GM12891 (cell line): Measurements from ENCODE around the gene C3orf62.

Experiments
- PAX5 ChIP-seq: IDR thresholded peaks from 2 replicates; pipeline ENCODE4 v1.6.1; 2011; ENCODE audit warnings: low read length, moderate library complexity, mild to moderate bottlenecking; ENCODE audit not compliant: insufficient read depth, severe bottlenecking
- POLR2A ChIP-seq: IDR thresholded peaks from 2 replicates; pipeline ENCODE4 v1.6.1; 2011; ENCODE audit warnings: low read depth, low read length, control low read depth
- POLR2AphosphoS5 ChIP-seq: IDR thresholded peaks from 2 replicates; pipeline ENCODE4 v1.6.1; 2011; ENCODE audit warnings: low read depth, low read length, control low read depth
- POU2F2 ChIP-seq: IDR thresholded peaks from 2 replicates; pipeline ENCODE4 v1.6.1; 2011; ENCODE audit warnings: low read depth, mild to moderate bottlenecking, control low read depth, low read length, moderate library complexity
- SPI1 ChIP-seq: IDR thresholded peaks from 2 replicates; pipeline ENCODE4 v1.6.1; 2011; ENCODE audit warnings: low read depth, low read length, control low read depth
- TAF1 ChIP-seq: IDR thresholded peaks from 2 replicates; pipeline ENCODE4 v1.6.1; 2011; ENCODE audit warnings: low read depth, low read length, control low read depth

- TF ChIP-seq TAF1 (no peak), POLR2A (no peak), PAX5 (no peak), POLR2AphosphoS5 (no peak), SPI1 (no peak), POU2F2 (no peak)
Measured at GRCh38 chr3:49265661-49266386, 11.2 kb downstream of the C3orf62 start.
